GM21737 (cell line): ENCODE data around the gene CLASP1.
"Not testable (repeated sequence)": the region's sequence is repeated elsewhere in the genome, so short reads cannot be mapped to it uniquely, and the experiment has no call there.

Source experiments
- ATAC-seq: cut with Tn5 transposase; IDR thresholded peaks from one replicate; pipeline ENCODE4 v1.9.1; 2021; ENCODE audit warnings: mild to moderate bottlenecking, moderate library complexity; ENCODE audit not compliant: unreplicated experiment

The CLASP1 gene

GRCh38 chr2:121625953-121626352, 23.3 kb downstream of the CLASP1 start:
- ATAC-seq, result no peak

- no peak for ATAC-seq
These were observed 32.1 kb downstream of the CLASP1 start for GRCh38 chr2:121617042-121617599.

GRCh38 chr2:121613774-121614173, 35.5 kb downstream of the CLASP1 start:
- ATAC-seq, result no peak

- no peak for ATAC-seq
These were observed 36.1 kb downstream of the CLASP1 start for GRCh38 chr2:121613152-121613551.

GRCh38 chr2:121611730-121612705, 37.2 kb downstream of the CLASP1 start:
- ATAC-seq, result no peak

GRCh38 chr2:121611048-121611649, 38.1 kb downstream of the CLASP1 start:
- ATAC-seq, result not testable (repeated sequence)

GRCh38 chr2:121610487-121610874, 38.8 kb downstream of the CLASP1 start:
- ATAC-seq, result not testable (repeated sequence)

- no peak for ATAC-seq
These were observed 40.3 kb downstream of the CLASP1 start for GRCh38 chr2:121608967-121609366.

- no peak for ATAC-seq
These were observed 40.9 kb downstream of the CLASP1 start for GRCh38 chr2:121608367-121608766.

GRCh38 chr2:121605820-121606733, 43.2 kb downstream of the CLASP1 start:
- ATAC-seq, result no peak

GRCh38 chr2:121603185-121603584, 46.1 kb downstream of the CLASP1 start:
- no peak for ATAC-seq

GRCh38 chr2:121599963-121600651, 49.2 kb downstream of the CLASP1 start:
- ATAC-seq, result no peak

- ATAC-seq, result no peak
These were observed 51.2 kb downstream of the CLASP1 start for GRCh38 chr2:121598087-121598486.

- peak; percentile 75 for ATAC-seq
These were observed 52.8 kb downstream of the CLASP1 start for GRCh38 chr2:121596221-121597080.

- ATAC-seq, result no peak
These were observed 54.0 kb downstream of the CLASP1 start for GRCh38 chr2:121595012-121595891.

- ATAC-seq, result no peak
These were observed 58.1 kb downstream of the CLASP1 start for GRCh38 chr2:121591199-121591598.

- no peak for ATAC-seq
These were observed 60.9 kb downstream of the CLASP1 start for GRCh38 chr2:121588357-121588756.

- no peak for ATAC-seq
These were observed 62.1 kb downstream of the CLASP1 start for GRCh38 chr2:121587131-121587530.
